MCF 10A (cell line): ENCODE data around the gene RASL11B. TPM values are rescaled to one million over a fixed set of nuclear protein-coding genes. Genes with fewer than 3 reads are reported as not detected.

Experiments used
- BruUV-seq: library from RNA; stranded (reverse); fragments of 400-500 nt; replicated peaks from 2 replicates; lab custom pipeline; 2021; lab: Mats Ljungman, UMichigan
- CTCF ChIA-PET: fragments of 300-600 bp; sonication (Branson Sonifier 250); formaldehyde crosslinking; extraction: SDS; loops from one replicate; lab custom pipeline; 2021; ENCODE audit warnings: antibody characterized with exemption, inconsistent platforms; lab: Yijun Ruan, JAX
- POLR2A ChIA-PET: fragments of 300-600, 350-650 bp; sonication (Branson Sonifier 250); formaldehyde crosslinking; extraction: SDS; loops from one replicate; lab custom pipeline; 2020; ENCODE audit warnings: antibody characterized with exemption, inconsistent platforms; lab: Yijun Ruan, JAX
- DNase-seq: peaks from one replicate; pipeline ENCODE4 v3.0.0-alpha.2; 2018; ENCODE audit not compliant: unreplicated experiment
- H3K27ac Mint-ChIP-seq: one replicate; pipeline ENCODE4 v1.8.0; 2022; ENCODE audit warnings: mild to moderate bottlenecking, low read depth, mixed read lengths; ENCODE audit not compliant: unreplicated experiment
- H3K27me3 Mint-ChIP-seq: one replicate; pipeline ENCODE4 v1.8.0; 2022; ENCODE audit warnings: mixed read lengths; ENCODE audit not compliant: insufficient read depth, unreplicated experiment
- H3K36me3 Mint-ChIP-seq: one replicate; pipeline ENCODE4 v1.8.0; 2022; ENCODE audit warnings: mild to moderate bottlenecking, moderate library complexity, mixed read lengths; ENCODE audit not compliant: insufficient read depth, unreplicated experiment
- H3K4me1 Mint-ChIP-seq: one replicate; pipeline ENCODE4 v1.8.0; 2022; ENCODE audit warnings: mixed read lengths; ENCODE audit not compliant: insufficient read depth, unreplicated experiment
- H3K4me3 Mint-ChIP-seq: one replicate; pipeline ENCODE4 v1.8.0; 2022; ENCODE audit warnings: mild to moderate bottlenecking, moderate library complexity, mixed read lengths; ENCODE audit not compliant: unreplicated experiment
- H3K9me3 Mint-ChIP-seq: one replicate; pipeline ENCODE4 v1.8.0; 2022; ENCODE audit warnings: mixed read lengths; ENCODE audit not compliant: unreplicated experiment
- CTCF ChIP-seq: fragments of 200-600 bp; IDR thresholded peaks from one replicate; pipeline ENCODE4 v1.8.0; 2022; ENCODE audit warnings: antibody characterized with exemption, mild to moderate bottlenecking; ENCODE audit not compliant: unreplicated experiment
- intact Hi-C: fragments of 100-400 bp; cut with micrococcal nuclease; formaldehyde crosslinking; loops from 2 replicates; pipeline ENCODE4 v1.14.1; 2022
- total RNA-seq: library from RNA; stranded (reverse); gene quantifications from 2 replicates; pipeline ENCODE4 v1.2.3, GENCODE V29; 2022

Gene RASL11B
- total RNA-seq, 1 experiment from 2014 or later = 2.6 TPM

GRCh38 chr4:52873861-52874343, 11.8 kb downstream of the RASL11B start:
- Mint-ChIP-seq H3K27me3 (no peaks in the 10 kb centered on the region), H3K4me3 (no peak overlapping the region), H3K4me1 (no peaks in the 10 kb centered on the region), H3K36me3 (peaks cover 30% of the 10 kb centered on the region), H3K9me3 (no peaks in the 10 kb centered on the region), H3K27ac (no peak overlapping the region)
- no peak for TF ChIP-seq CTCF
- BruUV-seq = no TSS peak
- intact Hi-C loops = no loop called here
- ChIA-PET POLR2A (no interaction called here), CTCF (interaction anchor here (0.7 kb wide), 1 partner anchor 157 kb away, joined by 3 read pairs; no protein-coding TSS in a partner anchor)
- DNase-seq = no peak

GRCh38 chr4:52874948-52875347, 12.8 kb downstream of the RASL11B start:
- CTCF ChIA-PET = no interaction called here
- intact Hi-C loops = no loop called here
- Mint-ChIP-seq H3K27me3 (no peaks in the 10 kb centered on the region), H3K36me3 (peaks cover 33% of the 10 kb centered on the region), H3K9me3 (no peaks in the 10 kb centered on the region), H3K4me1 (no peaks in the 10 kb centered on the region), H3K4me3 (no peak overlapping the region), H3K27ac (no peak overlapping the region)
- BruUV-seq = no TSS peak
- POLR2A ChIA-PET = interaction anchor here (0.6 kb wide), 1 partner anchor 17 kb away, joined by 3 read pairs; no protein-coding TSS in a partner anchor
- DNase-seq = no peak
- TF ChIP-seq CTCF = no peak

- no peaks in the 10 kb centered on the region for H3K9me3 Mint-ChIP-seq
- POLR2A ChIA-PET = no interaction called here
- no peak overlapping the region for H3K4me3 Mint-ChIP-seq
- no peak overlapping the region for H3K27ac Mint-ChIP-seq
- peaks cover 33% of the 10 kb centered on the region for H3K36me3 Mint-ChIP-seq
- CTCF ChIA-PET = no interaction called here
- H3K4me1 Mint-ChIP-seq = no peaks in the 10 kb centered on the region
- H3K27me3 Mint-ChIP-seq = no peaks in the 10 kb centered on the region
- DNase-seq = no peak
- intact Hi-C loops = no loop called here
- BruUV-seq = no TSS peak
- no peak for TF ChIP-seq CTCF
Measured at GRCh38 chr4:52876069-52876468, 14.0 kb downstream of the RASL11B start.

- ChIA-PET POLR2A (no interaction called here), CTCF (no interaction called here)
- H3K4me1 Mint-ChIP-seq = no peaks in the 10 kb centered on the region
- BruUV-seq = no TSS peak
- no peaks in the 10 kb centered on the region for H3K27me3 Mint-ChIP-seq
- H3K9me3 Mint-ChIP-seq = no peaks in the 10 kb centered on the region
- intact Hi-C loops = no loop called here
- no peak for TF ChIP-seq CTCF
- no peak overlapping the region for H3K27ac Mint-ChIP-seq
- H3K4me3 Mint-ChIP-seq = no peak overlapping the region
- no peak for DNase-seq
- peaks cover 26% of the 10 kb centered on the region for H3K36me3 Mint-ChIP-seq
Measured at GRCh38 chr4:52877036-52877435, 14.9 kb downstream of the RASL11B start.
